Stimulated activated naive CD8-positive, alpha-beta T cell treated with anti-CD3 and anti-CD28 coated beads, Interleukin-15, amount 100 ng/mL, for 72 hours (primary cell): ENCODE measurements around the gene TMEM60.

ENCODE experiments used
- ATAC-seq: fragments of 150-1000 bp; cut with Tn5 transposase; 2 replicates; pipeline ENCODE4 v1.10.0; 2021; ENCODE audit warnings: mild to moderate bottlenecking, moderate library complexity
- DNase-seq, 2 donors: peaks; one replicate each; pipeline ENCODE4 v3.0.0; 2021 to 2022
- H3K27ac Mint-ChIP-seq, 2 donors: one replicate each; pipeline ENCODE4 v1.8.0; 2022; ENCODE audit warnings: mild to moderate bottlenecking in 2 of 2, mixed read lengths in 2 of 2, moderate library complexity in 2 of 2
- H3K27me3 Mint-ChIP-seq: one replicate; pipeline ENCODE4 v1.8.0; 2022; ENCODE audit warnings: mixed read lengths
- H3K4me1 Mint-ChIP-seq: one replicate; pipeline ENCODE4 v1.8.0; 2022; ENCODE audit warnings: mild to moderate bottlenecking, mixed read lengths
- H3K4me3 Mint-ChIP-seq, 2 donors: one replicate each; pipeline ENCODE4 v1.8.0; 2022; ENCODE audit warnings: mild to moderate bottlenecking in 2 of 2, mixed read lengths in 2 of 2, moderate library complexity in 1 of 2
- H3K9me3 Mint-ChIP-seq, 2 donors: one replicate each; pipeline ENCODE4 v1.8.0; 2022; ENCODE audit warnings: mixed read lengths in 2 of 2

The TMEM60 gene

DNA sequence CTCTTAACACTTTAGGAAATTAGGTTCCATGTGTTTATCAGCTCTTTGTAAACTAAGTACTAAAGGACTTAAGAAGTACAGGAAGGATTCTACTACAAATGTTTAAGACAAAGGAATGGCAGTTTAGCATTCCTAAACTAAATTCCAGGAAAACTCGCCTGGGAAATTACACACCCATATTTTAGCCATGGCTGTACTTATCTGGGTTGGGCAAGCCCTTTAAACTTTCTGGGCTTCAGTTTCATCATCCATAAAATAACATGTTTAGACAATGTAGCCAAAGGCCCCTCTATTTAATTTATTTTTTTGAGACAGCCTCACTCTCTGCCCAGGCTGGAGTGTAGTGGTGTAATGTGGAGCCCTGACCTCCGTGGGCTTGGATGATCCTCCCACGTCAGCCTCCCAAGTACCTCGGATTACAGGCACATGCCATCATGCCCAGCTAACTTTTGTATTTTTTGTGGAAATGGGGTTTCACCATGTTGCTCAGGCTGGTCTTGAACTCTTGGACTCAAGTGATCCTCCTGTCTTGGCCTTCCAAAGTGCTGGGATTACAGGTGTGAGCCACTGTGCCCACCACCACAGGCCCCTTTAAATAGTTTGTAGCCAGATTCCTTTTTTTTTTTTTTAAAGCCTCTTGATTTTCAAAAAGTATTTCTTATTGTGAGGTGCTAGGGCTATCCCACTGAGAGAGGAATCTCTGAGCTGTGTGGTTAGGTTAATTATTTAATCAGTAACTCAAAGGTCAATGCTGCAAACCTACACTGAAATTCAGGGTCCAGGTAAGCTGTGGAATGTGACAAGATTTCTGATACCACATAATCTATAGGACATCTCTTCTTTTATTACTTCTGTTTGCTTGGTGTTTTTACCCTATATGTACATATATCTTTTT, 32.1 kb downstream of the TMEM60 start:
- Mint-ChIP-seq H3K4me1 (peaks cover 14% of the 10 kb centered on the region), H3K4me3 (no peak overlapping the region), H3K9me3 (no peaks in the 10 kb centered on the region), H3K27me3 (no peaks in the 10 kb centered on the region), H3K27ac (no peak overlapping the region)
- DNase-seq (no peak), ATAC-seq (no peak)

DNA sequence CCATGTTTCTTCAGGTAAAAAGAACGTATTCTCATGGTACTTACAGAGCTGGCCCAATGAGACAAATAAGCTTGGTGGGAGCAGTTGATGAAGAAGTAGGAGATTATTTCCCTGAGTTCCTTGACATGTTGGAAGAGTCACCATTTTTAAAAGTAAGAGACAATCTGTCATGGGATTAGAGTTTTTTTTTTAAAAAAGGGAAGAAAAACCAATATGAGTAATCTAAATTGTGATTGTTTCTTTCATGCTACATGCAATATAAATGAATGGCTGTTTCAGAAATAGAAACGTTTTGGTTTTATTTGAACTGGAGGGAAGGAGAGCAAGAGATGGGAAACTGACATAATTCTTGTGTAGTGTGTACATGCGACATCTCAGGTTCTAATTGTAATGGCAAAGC, 32.8 kb downstream of the TMEM60 start:
- Mint-ChIP-seq H3K27ac (no peak overlapping the region), H3K27me3 (no peaks in the 10 kb centered on the region), H3K4me1 (peaks cover 16% of the 10 kb centered on the region), H3K9me3 (no peaks in the 10 kb centered on the region), H3K4me3 (no peak overlapping the region)
- DNase-seq, result no peak
- ATAC-seq, result no peak

DNA sequence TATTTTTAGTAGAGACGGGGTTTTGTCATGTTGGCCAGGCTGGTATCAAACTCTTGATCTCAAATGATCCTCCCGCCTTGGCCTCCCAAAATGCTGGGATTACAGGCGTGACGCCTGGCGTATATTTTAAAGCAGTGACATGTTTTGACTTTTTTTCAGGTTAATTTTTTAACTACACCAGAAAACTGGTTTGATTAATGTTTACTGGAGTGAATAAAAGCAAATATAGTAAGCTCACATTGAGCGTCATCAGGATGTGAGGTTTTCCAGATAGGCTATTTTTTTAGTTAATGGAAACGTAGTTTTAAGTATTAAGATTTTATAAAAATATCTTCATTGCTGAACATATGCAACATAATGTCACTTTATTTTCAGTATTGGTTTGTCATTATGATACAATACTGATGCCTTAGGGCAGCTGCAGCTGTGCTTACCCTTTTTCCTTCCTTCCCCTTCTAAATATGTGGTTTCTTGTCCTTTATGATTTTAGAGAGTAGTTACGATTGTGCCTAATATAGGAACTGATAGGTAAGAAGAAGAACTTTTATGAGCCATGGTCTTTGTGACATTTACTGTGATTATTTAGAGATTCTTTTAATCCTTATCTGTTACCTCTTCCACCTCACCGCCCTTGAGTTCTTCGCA, 37.3 kb downstream of the TMEM60 start:
- peaks cover 31% of the 10 kb centered on the region for H3K4me1 Mint-ChIP-seq
- ATAC-seq (no peak), DNase-seq (no peak)
- no peaks in the 10 kb centered on the region for H3K27me3 Mint-ChIP-seq
- no peak overlapping the region for H3K27ac Mint-ChIP-seq
- H3K9me3 Mint-ChIP-seq, result no peaks in the 10 kb centered on the region
- H3K4me3 Mint-ChIP-seq, result no peak overlapping the region

DNA sequence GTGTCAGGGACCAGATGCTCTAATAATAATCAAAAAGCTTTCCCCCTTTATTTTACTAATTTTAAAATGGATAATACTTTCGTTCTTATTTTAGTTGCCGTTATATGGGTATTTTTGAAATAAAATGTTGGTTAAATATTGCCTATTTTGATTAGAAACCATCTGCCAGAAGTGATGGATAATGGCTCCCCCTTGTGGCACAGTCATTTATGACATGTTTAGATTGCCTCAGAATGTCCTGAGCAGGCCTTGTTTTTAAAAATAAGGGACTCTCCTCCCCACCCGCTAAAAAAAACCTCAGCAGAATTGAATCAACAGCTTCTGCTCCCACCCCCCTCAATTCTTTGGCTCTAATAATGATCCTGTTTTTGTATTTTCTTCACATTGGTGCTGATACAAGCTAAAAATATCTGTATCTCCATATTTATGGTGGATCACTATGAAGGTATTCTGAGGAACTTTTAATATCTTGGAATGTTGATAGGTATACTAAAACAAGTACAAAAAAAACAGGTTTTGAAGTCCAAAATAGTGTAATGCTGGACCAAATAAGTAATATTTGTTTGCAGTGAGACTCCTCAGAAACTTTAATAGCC, 38.8 kb downstream of the TMEM60 start:
- Mint-ChIP-seq H3K4me3 (no peak overlapping the region), H3K4me1 (peaks cover 34% of the 10 kb centered on the region), H3K27me3 (no peaks in the 10 kb centered on the region), H3K27ac (no peak overlapping the region), H3K9me3 (no peaks in the 10 kb centered on the region)
- DNase-seq, result peak; percentile 59 to 68
- peak; percentile 60 for ATAC-seq

DNA sequence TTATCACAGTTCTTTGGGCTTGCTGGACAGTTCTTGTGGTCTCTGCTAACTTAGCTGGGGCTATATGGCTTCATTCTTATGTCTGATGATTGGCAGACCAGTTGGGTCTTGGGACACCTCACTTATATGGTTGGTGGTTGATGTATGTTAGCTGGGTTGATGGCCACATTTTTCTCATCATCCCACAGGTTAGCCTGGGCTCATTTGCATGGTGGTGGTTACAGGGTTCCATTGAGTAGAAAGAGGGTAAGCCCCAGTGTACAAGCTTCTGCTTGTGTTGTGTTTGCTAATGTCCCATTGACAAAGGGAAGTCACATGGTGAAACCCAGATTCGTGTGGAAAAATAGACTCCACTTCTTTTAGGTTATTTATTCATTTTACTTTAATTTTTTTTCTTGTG, 40.6 kb downstream of the TMEM60 start:
- no peaks in the 10 kb centered on the region for H3K27me3 Mint-ChIP-seq
- H3K27ac Mint-ChIP-seq, result peak overlapping the region in 1 of 2 donors; percentile 50
- H3K4me1 Mint-ChIP-seq, result peaks cover 41% of the 10 kb centered on the region
- H3K9me3 Mint-ChIP-seq, result no peaks in the 10 kb centered on the region
- H3K4me3 Mint-ChIP-seq, result no peak overlapping the region
- peak; percentile 96 for ATAC-seq
- peak in 1 of 2 donors; percentile 27 for DNase-seq

DNA sequence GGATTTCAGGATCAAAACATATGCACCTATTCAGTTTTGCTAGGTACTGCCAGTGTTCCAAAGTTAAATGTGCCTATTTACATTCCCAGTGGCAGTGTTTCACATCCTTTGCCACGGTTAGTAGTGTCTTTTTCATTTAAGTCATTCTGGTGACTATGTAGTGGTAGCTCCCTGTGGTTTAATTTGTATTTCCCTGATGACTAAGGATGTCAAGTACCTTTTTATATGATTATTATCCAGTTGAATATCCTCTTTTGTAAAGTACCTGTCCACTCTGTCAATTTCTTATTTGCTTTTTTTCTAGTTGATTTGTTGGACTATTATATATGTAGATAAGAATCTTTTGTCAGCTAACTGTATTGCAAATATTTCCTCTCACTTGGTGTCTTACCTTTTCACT, 45.1 kb downstream of the TMEM60 start:
- Mint-ChIP-seq H3K27ac (no peak overlapping the region), H3K4me3 (no peak overlapping the region), H3K27me3 (no peaks in the 10 kb centered on the region), H3K9me3 (no peaks in the 10 kb centered on the region), H3K4me1 (peaks cover 46% of the 10 kb centered on the region)
- no peak for ATAC-seq
- DNase-seq, result no peak

DNA sequence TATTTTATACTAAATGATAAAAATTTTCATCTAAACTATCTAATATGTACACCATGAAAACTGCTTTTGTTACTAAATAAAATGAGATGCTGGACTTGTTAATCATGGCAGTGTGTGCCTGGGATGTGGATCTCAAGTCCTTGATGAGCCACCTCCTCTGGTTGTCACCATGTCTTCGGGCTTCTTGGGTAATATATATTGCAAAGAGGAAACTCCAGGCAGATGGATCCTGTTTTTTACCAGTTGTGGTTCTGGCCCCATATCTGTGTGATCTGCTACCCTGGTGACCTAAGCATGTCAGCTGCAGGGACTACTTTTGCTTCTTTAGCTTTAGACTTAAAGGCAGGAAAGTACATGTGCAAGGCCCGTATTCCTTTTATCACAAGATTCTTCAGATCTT, 46.2 kb downstream of the TMEM60 start:
- Mint-ChIP-seq H3K4me1 (peaks cover 48% of the 10 kb centered on the region), H3K27me3 (no peaks in the 10 kb centered on the region), H3K9me3 (no peaks in the 10 kb centered on the region), H3K27ac (no peak overlapping the region), H3K4me3 (no peak overlapping the region)
- ATAC-seq, result no peak
- DNase-seq, result no peak

DNA sequence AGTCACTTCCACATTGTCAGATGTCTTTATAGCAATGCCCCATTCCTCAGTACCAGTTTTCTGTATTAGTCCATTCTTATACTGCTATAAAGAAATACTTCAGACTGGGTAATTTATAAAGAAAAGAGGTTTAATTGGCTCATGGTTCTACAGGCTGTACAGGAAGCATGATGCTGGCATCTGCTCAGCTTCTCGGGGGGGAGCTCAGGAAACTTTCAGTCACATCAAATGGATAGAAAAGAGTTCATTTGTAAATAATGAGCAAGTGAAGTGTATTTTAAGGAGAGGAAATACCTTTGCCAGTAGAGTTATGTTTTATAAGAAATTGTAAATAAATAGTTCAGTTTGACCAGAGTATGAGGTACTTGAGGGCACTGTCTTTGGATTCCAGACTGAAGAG, 50.5 kb downstream of the TMEM60 start:
- no peak overlapping the region for H3K4me3 Mint-ChIP-seq
- no peaks in the 10 kb centered on the region for H3K9me3 Mint-ChIP-seq
- DNase-seq (no peak), ATAC-seq (no peak)
- peak overlapping the region in 1 of 2 donors; percentile 69 for H3K27ac Mint-ChIP-seq
- no peaks in the 10 kb centered on the region for H3K27me3 Mint-ChIP-seq
- peaks cover 39% of the 10 kb centered on the region for H3K4me1 Mint-ChIP-seq

DNA sequence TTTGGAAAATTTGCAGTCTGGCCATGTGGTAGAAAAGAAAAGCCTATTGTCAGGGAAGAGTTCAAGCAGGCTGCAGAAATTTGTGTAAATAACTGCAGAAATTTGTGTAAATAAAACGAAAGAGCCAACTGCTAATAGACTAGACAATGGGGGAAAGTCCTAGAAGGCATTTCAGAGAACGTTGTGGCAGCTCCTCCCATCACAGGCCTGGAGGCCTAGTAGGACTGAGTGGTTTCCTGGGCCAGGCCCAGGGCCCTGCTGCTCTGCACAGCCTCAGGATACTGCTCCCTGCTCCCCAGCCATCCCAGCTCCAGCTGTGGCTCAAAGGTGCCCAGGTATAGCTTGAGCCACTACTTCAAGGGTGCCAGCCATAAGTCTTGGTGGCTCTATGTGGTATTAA, 51.1 kb downstream of the TMEM60 start:
- H3K27ac Mint-ChIP-seq, result peak overlapping the region in 1 of 2 donors; percentile 54
- no peaks in the 10 kb centered on the region for H3K27me3 Mint-ChIP-seq
- H3K9me3 Mint-ChIP-seq, result no peaks in the 10 kb centered on the region
- DNase-seq, result no peak
- ATAC-seq, result no peak
- H3K4me3 Mint-ChIP-seq, result no peak overlapping the region
- H3K4me1 Mint-ChIP-seq, result peaks cover 34% of the 10 kb centered on the region

DNA sequence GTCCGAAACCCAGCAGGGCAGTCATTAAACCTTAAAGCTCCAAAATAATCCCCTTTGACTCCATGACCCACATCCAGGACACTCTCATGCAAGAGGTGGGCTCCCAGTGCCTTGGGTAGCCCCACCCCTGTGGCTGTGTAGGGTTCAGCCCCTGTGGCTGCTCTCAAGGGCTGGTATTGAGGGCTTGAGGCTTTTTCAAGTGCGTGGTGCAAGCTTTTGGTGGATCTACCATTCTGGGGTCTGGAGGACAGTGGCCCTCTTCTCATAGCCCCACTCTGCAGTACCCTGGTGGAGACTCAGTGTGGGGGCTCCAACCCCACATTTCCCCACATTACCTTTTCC, 51.4 kb downstream of the TMEM60 start:
- DNase-seq (no peak), ATAC-seq (no peak)
- H3K27me3 Mint-ChIP-seq, result no peaks in the 10 kb centered on the region
- no peak overlapping the region for H3K4me3 Mint-ChIP-seq
- H3K9me3 Mint-ChIP-seq, result no peaks in the 10 kb centered on the region
- H3K27ac Mint-ChIP-seq, result no peak overlapping the region
- peaks cover 30% of the 10 kb centered on the region for H3K4me1 Mint-ChIP-seq

DNA sequence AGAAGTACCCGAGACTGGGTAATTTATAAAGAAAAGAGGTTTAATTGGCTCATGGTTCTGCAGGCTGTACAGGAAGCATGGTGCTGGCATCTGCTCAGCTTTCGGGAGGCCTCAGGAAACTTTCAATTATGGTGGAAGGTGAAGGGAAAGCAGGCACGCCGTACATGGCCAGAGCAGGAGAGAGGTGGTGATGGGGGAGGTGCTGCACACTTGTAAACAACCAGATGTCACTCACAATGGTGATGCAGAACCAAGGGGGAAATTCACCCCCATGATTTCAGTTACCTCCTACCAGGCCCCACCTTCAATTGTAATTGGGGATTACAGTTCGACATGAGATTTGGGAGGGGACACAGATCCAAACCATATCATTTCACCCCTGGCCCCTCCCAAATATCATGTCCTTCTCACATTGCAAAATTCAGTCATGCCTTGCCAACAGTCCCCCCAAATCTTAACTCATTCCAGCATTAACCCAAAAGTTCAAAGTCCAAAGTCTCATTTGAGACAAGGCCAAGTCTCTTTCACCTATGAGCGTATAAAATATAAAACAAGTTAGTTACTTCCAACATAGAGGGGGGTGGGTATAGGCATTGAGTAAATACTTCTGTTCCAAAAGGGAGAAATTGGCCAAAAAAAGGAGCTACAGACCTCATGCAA, 51.9 kb downstream of the TMEM60 start:
- DNase-seq, result no peak
- peaks cover 30% of the 10 kb centered on the region for H3K4me1 Mint-ChIP-seq
- H3K27ac Mint-ChIP-seq, result peak overlapping the region in 1 of 2 donors; percentile 72
- H3K9me3 Mint-ChIP-seq, result no peaks in the 10 kb centered on the region
- H3K27me3 Mint-ChIP-seq, result no peaks in the 10 kb centered on the region
- no peak overlapping the region for H3K4me3 Mint-ChIP-seq
- ATAC-seq, result no peak

DNA sequence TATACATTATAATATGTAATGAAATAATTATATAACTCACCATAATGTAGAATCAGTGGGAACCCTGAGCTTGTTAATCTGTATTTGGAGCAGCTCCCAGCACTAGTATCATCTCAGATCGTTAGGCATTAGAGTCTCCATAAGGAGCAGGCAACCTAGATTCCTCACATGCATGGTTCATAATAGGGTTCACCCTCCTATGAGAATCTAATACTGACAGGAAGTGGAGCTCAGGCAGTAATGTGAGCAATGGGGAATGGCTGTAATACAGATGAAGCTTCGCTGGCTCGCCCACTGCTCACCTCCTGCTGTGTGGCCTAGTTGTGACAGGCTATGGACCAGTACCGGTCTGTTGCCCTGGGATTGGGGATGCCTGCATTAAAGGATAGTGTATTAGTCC, 52.5 kb downstream of the TMEM60 start:
- Mint-ChIP-seq H3K27ac (no peak overlapping the region), H3K4me1 (peaks cover 30% of the 10 kb centered on the region), H3K27me3 (no peaks in the 10 kb centered on the region), H3K4me3 (no peak overlapping the region), H3K9me3 (no peaks in the 10 kb centered on the region)
- ATAC-seq (no peak), DNase-seq (no peak)
